HG02840 (cell line): ENCODE results near the gene COL18A1.

ENCODE experiments used
- ATAC-seq: cut with Tn5 transposase; IDR thresholded peaks from one replicate; pipeline ENCODE4 v1.9.1; 2021; ENCODE audit warnings: mild to moderate bottlenecking, moderate library complexity, moderate number of reproducible peaks; ENCODE audit not compliant: unreplicated experiment, low FRiP score

Gene COL18A1

GRCh38 chr21:45509566-45510465 lies 104.9 kb downstream of the COL18A1 start:
- ATAC-seq: no peak

DNA sequence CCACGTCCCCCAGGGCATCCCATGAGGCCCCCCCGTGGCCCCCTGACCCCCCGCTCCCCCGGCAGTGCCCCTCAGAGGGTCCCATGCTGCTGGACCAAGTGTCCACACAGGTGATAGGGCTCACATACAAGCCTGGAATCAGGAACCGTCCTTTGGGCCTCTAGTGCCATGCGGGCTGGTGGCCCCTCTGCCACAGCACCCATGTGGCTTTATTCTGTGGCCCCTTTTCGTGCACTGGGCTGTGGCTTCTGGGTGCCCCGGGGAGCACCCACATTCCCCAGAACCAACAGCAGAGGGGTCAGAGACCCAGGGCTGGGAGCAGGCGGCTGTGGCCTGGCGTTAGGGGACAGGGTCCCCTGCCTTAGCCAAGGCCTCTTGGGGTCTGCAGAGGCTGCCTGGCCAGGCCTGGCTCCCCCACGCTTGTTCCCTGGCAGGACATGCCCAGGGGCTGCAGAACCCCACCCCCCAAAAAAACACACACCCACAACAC lies 105.5 kb downstream of the COL18A1 start:
- ATAC-seq: no peak

- no peak for ATAC-seq
Measured at GRCh38 chr21:45511007-45511406, 106.0 kb downstream of the COL18A1 start.

DNA sequence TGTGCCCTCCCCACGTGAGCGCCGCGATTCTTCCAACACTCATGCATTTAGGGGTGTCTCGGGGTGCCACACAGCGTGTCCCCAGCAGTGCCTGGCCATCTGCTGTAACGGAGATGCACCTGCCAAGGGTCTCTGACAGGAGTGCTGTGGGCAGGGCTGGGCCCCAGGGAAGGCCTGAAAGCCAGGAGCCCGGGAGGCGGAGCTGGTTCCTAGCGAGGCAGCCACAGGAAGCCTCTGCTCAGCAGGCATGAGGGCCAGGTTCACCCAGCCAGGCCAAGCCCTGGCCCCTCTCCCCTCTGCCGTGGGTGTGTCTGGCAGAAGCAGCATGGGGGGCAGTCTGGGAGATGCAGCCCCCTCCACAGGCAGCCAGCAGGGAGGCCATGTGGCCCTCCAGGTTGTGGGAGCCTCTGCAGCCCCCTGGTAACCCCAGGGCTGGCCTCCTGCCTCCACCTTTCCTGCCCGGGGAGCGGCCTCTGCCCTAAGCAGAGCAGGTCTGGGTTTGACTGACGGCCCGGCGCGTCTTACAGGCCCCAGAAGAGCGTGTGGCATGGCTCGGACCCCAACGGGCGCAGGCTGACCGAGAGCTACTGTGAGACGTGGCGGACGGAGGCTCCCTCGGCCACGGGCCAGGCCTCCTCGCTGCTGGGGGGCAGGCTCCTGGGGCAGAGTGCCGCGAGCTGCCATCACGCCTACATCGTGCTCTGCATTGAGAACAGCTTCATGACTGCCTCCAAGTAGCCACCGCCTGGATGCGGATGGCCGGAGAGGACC lies 106.9 kb downstream of the COL18A1 start:
- ATAC-seq: no peak

GRCh38 chr21:45512626-45513002 lies 107.6 kb downstream of the COL18A1 start:
- ATAC-seq: no peak

- no peak for ATAC-seq
Measured at GRCh38 chr21:45513003-45513717, 108.2 kb downstream of the COL18A1 start.

DNA sequence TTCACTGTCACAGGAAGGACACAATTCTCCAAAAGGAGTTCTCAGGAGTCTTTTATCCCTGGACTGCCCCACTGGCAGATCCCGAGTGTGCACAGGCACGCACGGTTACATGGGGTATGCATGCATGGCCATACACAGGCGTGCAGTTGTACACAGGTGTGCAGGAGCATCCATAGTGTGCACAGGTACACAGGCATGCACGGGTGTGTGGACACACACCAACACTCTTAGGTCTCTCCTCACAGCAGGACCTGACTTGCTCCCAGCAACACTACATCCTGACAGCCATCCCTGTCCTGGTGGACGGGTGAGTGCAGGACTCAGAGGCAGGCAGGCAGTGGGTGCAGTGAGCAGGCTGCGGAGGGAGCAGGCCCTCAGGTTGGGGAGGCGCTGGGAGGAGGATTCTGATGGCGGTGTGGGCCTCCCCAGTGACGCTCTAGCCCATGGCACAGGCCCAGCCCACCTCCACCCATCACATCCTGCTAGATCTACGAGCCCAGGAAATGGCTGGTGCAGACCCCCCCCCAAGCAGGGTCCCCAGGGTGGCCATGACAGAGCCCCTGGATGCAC lies 108.9 kb downstream of the COL18A1 start:
- ATAC-seq: no peak

- ATAC-seq: no peak
Measured at GRCh38 chr21:45514311-45515021, 109.5 kb downstream of the COL18A1 start.

GRCh38 chr21:45515241-45516061 lies 110.5 kb downstream of the COL18A1 start:
- ATAC-seq: no peak

GRCh38 chr21:45516071-45516670 lies 111.2 kb downstream of the COL18A1 start:
- ATAC-seq: no peak

DNA sequence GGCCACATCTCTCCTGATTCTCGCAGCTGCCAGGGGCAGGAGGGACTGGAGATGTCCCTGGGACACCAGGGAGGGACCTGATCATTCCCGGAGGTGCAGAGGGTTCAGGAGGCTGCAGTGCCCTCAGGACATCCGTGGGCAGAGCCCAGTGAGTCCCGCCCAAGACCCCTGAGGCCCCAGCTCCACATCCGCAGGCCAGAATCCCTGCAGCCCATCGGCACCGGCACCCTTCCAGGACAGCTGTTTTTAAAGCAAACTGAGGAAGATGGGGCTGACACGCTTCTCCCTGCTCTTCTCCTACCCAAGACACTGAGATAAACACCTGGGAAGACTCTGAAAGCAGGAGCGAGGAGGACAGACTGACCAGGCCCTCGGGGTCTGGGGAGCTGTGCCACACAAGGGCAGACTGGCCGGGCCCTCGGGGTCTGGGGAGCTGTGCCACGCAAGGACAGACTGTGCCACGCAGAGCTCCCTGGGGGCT lies 111.7 kb downstream of the COL18A1 start:
- no peak for ATAC-seq

DNA sequence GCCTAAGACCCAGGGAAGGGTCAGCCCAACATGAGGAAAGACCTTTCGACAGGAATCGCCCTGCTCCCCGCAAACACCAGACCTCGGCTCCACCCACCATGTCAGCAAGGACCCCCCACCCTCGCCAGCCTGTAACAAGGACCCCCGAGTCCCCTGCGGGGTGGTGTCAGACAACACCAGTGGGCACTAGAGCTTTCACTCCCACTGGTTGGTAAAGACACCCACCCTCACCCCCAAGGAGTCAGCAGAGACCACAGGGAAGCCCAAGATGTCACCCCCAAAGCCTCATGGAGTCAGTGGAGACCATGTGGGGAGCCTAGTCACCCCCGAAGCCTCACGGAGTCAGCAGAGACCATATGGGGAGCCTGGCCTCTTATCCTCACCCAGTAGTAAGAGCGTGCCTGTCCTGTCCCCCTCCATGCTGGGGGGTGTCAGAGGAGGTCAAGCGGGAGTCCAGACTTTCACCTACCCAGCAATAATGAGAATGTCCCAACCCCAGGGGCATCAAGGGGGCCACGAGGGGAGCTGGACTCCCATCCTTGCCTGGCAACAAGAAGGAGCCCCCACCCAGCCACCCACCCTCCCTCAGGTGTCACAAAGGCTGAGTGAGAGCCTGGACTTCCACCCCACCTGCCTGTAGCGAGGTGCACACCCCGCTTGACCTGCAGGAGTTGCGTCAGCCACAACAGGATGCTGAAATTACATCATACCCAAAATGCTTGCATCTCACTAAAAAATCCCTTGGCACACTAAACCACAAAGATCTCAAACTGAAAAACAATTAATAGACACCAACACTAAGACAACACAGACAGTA lies 112.5 kb downstream of the COL18A1 start:
- ATAC-seq: no peak

- no peak for ATAC-seq
Measured at GRCh38 chr21:45518742-45519141, 113.8 kb downstream of the COL18A1 start.

- no peak for ATAC-seq
Measured at GRCh38 chr21:45519182-45519581, 114.2 kb downstream of the COL18A1 start.

DNA sequence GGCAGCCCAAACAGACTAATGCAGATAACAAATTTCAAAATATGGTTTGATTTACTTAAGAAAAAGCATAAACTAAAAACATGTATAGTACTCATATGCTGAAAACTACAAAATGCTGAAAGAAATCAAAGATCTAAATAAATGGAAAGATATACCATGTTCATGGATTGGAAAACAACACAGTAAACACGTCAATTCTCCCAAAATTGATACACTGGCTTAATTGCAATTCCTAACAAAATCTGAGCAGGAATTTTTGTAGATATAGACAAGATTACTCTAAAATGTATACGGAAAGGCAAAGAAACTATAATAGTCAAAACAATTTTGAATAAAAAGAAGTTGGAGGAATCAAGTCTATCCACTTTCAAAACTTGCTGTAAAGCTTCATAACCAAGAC lies 116.3 kb downstream of the COL18A1 start:
- ATAC-seq: no peak

GRCh38 chr21:45522381-45522780 lies 117.4 kb downstream of the COL18A1 start:
- ATAC-seq: no peak

- ATAC-seq: no peak
Measured at GRCh38 chr21:45522986-45523385, 118.0 kb downstream of the COL18A1 start.
